SK-N-SH treated with all-trans-retinoic acid at 6 μM for 48 hours (cell line): ENCODE results near the gene ATF1.

Source experiments
- ATAC-seq: fragments of 200-7000 bp; cut with Tn5 transposase; 3 replicates; pipeline ENCODE4 v1.9.1; 2020; ENCODE audit warnings: mild to moderate bottlenecking, moderate library complexity
- ARNTL ChIP-seq: fragments of 450-650 bp; formaldehyde crosslinking; IDR thresholded peaks from 2 replicates; pipeline ENCODE4 v1.5.0; 2020; ENCODE audit warnings: low read depth, mild to moderate bottlenecking, moderate library complexity, borderline replicate concordance
- BACH2 ChIP-seq: fragments of 250-450 bp; sonication (Bioruptor Pico); IDR thresholded peaks from 2 replicates; pipeline ENCODE4 v1.9.0; 2021; ENCODE audit warnings: mild to moderate bottlenecking, borderline replicate concordance
- CREB5 ChIP-seq: fragments of 250-450 bp; sonication (Bioruptor Pico); IDR thresholded peaks from 2 replicates; pipeline ENCODE4 v1.5.1; 2020; ENCODE audit warnings: low read depth, mild to moderate bottlenecking, moderate library complexity
- CSRNP3 ChIP-seq: fragments of 250-450 bp; sonication (Bioruptor Pico); IDR thresholded peaks from 2 replicates; pipeline ENCODE4 v1.5.1; 2021; ENCODE audit warnings: mild to moderate bottlenecking, moderate library complexity
- ESRRG ChIP-seq: fragments of 250-450 bp; sonication (Bioruptor Pico); IDR thresholded peaks from 2 replicates; pipeline ENCODE4 v1.6.1; 2021; ENCODE audit warnings: mild to moderate bottlenecking
- GLIS3 ChIP-seq: fragments of 250-450 bp; sonication (Bioruptor Pico); IDR thresholded peaks from 2 replicates; pipeline ENCODE4 v1.5.0; 2020; ENCODE audit warnings: mild to moderate bottlenecking, moderate library complexity
- ISL1 ChIP-seq: fragments of 250-450 bp; sonication (Bioruptor Pico); IDR thresholded peaks from 2 replicates; pipeline ENCODE4 v2.1.2; 2022; ENCODE audit warnings: mild to moderate bottlenecking, moderate library complexity
- OSR1 ChIP-seq: fragments of 250-450 bp; sonication (Bioruptor Pico); IDR thresholded peaks from 2 replicates; pipeline ENCODE4 v1.8.0; 2022; ENCODE audit warnings: moderate library complexity, mild to moderate bottlenecking, inconsistent platforms
- PPARA ChIP-seq: fragments of 250-450 bp; sonication (Bioruptor Pico); IDR thresholded peaks from 2 replicates; pipeline ENCODE4 v1.5.0; 2020; ENCODE audit warnings: mild to moderate bottlenecking, borderline replicate concordance
- RARB ChIP-seq: fragments of 250-450 bp; sonication (Bioruptor Pico); IDR thresholded peaks from 2 replicates; pipeline ENCODE4 v1.8.0; 2021; ENCODE audit warnings: mild to moderate bottlenecking, moderate library complexity
- SNAI2 ChIP-seq: fragments of 250-450 bp; sonication (Bioruptor Pico); IDR thresholded peaks from 2 replicates; pipeline ENCODE4 v1.5.0; 2020; ENCODE audit warnings: mild to moderate bottlenecking, moderate library complexity
- TCF4 ChIP-seq: fragments of 250-450 bp; sonication (Bioruptor Pico); IDR thresholded peaks from 2 replicates; pipeline ENCODE4 v1.8.0; 2021; ENCODE audit warnings: mild to moderate bottlenecking, moderate library complexity, borderline replicate concordance
- TOX ChIP-seq: fragments of 250-450 bp; sonication (Bioruptor Pico); IDR thresholded peaks from 2 replicates; pipeline ENCODE4 v1.8.0; 2021; ENCODE audit warnings: mild to moderate bottlenecking, moderate library complexity, borderline replicate concordance
- ZC3H10 ChIP-seq: fragments of 250-450 bp; sonication (Bioruptor Pico); IDR thresholded peaks from 2 replicates; pipeline ENCODE4 v1.5.1; 2021; ENCODE audit warnings: mild to moderate bottlenecking, moderate library complexity
- ZFP3 ChIP-seq: fragments of 250-450 bp; sonication (Bioruptor Pico); IDR thresholded peaks from 2 replicates; pipeline ENCODE4 v1.5.0; 2020; ENCODE audit warnings: mild to moderate bottlenecking, moderate library complexity
- ZFP30 ChIP-seq: fragments of 450-650 bp; formaldehyde crosslinking; IDR thresholded peaks from 2 replicates; pipeline ENCODE4 v1.5.0; 2022; ENCODE audit warnings: mild to moderate bottlenecking, moderate library complexity
- ZNF565 ChIP-seq: fragments of 450-650 bp; formaldehyde crosslinking; conservative IDR thresholded peaks from 2 replicates; pipeline ENCODE4 v1.5.0; 2020; ENCODE audit warnings: low read depth, mild to moderate bottlenecking, moderate library complexity
- ZNF70 ChIP-seq: fragments of 450-650 bp; formaldehyde crosslinking; IDR thresholded peaks from 2 replicates; pipeline ENCODE4 v1.5.0; 2020; ENCODE audit warnings: mild to moderate bottlenecking, moderate library complexity
- ZNF8 ChIP-seq: fragments of 450-650 bp; formaldehyde crosslinking; IDR thresholded peaks from 2 replicates; pipeline ENCODE4 v1.5.0; 2020; ENCODE audit warnings: mild to moderate bottlenecking, moderate library complexity
- TF ChIP-seq, protein P1 (sequence below): fragments of 250-450 bp; sonication (Bioruptor Pico); IDR thresholded peaks from 2 replicates; pipeline ENCODE4 v1.8.0; 2021; ENCODE audit warnings: low read depth, mild to moderate bottlenecking, moderate library complexity, borderline replicate concordance
- TF ChIP-seq, protein P2 (sequence below): fragments of 250-450 bp; sonication (Bioruptor Pico); IDR thresholded peaks from 2 replicates; pipeline ENCODE4 v1.8.0; 2020; ENCODE audit warnings: mild to moderate bottlenecking, moderate library complexity, borderline replicate concordance

ATF1 gene

DNA sequence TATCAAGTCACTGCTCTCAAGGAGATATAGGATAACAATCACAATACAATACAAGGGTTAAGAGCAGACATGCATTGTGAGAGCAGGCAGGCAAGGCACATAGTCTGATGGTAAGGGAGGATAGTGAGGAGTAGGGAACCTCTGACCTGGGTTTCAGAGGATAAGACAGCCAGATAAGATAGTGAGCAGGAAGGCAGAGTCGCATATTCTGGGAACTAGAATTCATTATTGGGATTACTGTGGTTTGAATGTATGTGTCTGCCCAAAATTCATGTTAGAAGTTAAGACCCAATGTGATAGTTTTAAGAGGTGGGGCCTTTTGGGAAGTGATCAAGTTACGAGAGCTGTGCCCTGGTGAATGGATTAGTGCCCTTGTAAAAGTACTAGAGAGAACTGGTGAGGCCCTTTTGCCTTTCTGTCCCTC is 14.4 kb upstream of the ATF1 start:
- ATAC-seq, result no peak
- TF ChIP-seq ZFP30, result no peak
- no peak for TF ChIP-seq RARB
- TF ChIP-seq TCF4 (CRISPR knock-in tag), result no peak
- no peak for TF ChIP-seq CREB5 (CRISPR knock-in tag)
- no peak for TF ChIP-seq ZNF8 (CRISPR knock-in tag)
- no peak for TF ChIP-seq ZFP3
- no peak for TF ChIP-seq ZC3H10 (CRISPR knock-in tag)
- no peak for TF ChIP-seq SNAI2 (CRISPR knock-in tag)
- TF ChIP-seq TOX (CRISPR knock-in tag), result no peak
- no peak for TF ChIP-seq OSR1 (CRISPR knock-in tag)
- TF ChIP-seq CSRNP3 (CRISPR knock-in tag), result no peak
- TF ChIP-seq GLIS3 (CRISPR knock-in tag), result no peak
- TF ChIP-seq, protein P1, sequence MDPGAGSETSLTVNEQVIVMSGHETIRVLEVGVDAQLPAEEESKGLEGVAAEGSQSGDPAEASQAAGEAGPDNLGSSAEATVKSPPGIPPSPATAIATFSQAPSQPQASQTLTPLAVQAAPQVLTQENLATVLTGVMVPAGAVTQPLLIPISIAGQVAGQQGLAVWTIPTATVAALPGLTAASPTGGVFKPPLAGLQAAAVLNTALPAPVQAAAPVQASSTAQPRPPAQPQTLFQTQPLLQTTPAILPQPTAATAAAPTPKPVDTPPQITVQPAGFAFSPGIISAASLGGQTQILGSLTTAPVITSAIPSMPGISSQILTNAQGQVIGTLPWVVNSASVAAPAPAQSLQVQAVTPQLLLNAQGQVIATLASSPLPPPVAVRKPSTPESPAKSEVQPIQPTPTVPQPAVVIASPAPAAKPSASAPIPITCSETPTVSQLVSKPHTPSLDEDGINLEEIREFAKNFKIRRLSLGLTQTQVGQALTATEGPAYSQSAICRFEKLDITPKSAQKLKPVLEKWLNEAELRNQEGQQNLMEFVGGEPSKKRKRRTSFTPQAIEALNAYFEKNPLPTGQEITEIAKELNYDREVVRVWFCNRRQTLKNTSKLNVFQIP (CRISPR knock-in tag), result no peak
- no peak for TF ChIP-seq ZNF70
- TF ChIP-seq ARNTL (CRISPR knock-in tag), result no peak
- TF ChIP-seq BACH2 (CRISPR knock-in tag), result no peak
- TF ChIP-seq PPARA, result no peak
- no peak for TF ChIP-seq ISL1 (CRISPR knock-in tag)

DNA sequence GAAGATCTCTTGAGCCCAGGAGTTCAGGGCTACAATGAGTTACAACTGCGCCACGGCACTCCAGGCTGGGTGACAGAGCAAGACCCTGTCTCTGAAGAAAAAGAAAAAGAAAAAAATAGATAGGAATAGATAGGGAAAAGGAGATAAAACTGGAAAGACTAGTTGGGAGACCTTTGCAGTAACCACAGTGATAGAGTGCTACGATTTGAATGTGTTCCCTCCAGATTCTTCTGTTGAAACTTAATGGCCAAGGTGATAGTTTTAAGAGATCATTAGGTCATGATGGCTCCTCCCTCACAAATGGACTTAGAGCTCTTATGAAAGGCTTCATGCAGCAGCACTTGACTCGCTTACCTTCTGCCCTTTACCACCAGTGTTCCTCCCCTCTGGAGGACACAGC is 13.5 kb upstream of the ATF1 start:
- no peak for ATAC-seq

DNA sequence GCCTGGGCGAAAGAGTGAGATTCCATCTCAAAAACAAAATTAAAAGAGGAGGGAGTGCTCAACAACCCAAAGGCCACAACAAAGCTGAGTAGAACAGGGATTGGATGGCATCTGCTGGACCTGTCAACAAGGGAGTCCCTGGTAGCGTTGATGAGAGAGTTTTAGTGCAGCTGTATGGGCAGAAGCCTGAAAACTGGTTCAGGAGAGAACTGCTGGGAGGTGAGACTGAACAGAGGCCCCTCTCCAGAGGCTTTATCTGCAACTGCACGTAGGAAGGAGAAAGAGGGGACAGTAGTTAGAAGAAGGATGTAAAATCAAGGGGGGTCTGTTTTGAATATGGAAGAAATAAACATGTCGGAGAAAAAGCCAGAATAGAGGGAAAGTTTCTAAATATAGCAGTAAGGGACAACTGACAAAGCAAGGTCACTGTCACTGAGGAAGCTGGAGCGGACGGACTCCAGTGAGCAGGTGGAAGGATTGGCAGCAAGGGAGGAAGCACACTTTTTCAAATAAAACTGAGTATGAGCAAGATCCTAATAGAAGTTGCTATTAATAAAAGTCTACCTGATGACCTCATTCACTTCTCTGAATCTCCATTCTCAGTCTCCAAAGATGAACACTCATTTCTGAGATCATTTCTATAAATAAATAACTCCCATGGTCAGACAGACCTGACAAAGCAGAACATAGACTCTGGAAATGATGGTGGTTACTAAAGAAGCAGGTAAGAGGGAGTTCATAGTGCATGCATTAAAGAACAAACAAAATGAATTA is 11.8 kb upstream of the ATF1 start:
- ATAC-seq, result no peak
- TF ChIP-seq ZNF565 (CRISPR knock-in tag) (no peak), ZNF8 (CRISPR knock-in tag) (no peak), SNAI2 (CRISPR knock-in tag) (no peak)

More for the DNA sequence above, 13.5 kb upstream of the ATF1 start:
- no peak for TF ChIP-seq RARB
- TF ChIP-seq PPARA, result no peak
- no peak for TF ChIP-seq OSR1 (CRISPR knock-in tag)
- TF ChIP-seq BACH2 (CRISPR knock-in tag), result no peak
- TF ChIP-seq SNAI2 (CRISPR knock-in tag), result no peak
- no peak for TF ChIP-seq GLIS3 (CRISPR knock-in tag)
- no peak for TF ChIP-seq ZNF70
- no peak for TF ChIP-seq ARNTL (CRISPR knock-in tag)
- TF ChIP-seq, protein P2, sequence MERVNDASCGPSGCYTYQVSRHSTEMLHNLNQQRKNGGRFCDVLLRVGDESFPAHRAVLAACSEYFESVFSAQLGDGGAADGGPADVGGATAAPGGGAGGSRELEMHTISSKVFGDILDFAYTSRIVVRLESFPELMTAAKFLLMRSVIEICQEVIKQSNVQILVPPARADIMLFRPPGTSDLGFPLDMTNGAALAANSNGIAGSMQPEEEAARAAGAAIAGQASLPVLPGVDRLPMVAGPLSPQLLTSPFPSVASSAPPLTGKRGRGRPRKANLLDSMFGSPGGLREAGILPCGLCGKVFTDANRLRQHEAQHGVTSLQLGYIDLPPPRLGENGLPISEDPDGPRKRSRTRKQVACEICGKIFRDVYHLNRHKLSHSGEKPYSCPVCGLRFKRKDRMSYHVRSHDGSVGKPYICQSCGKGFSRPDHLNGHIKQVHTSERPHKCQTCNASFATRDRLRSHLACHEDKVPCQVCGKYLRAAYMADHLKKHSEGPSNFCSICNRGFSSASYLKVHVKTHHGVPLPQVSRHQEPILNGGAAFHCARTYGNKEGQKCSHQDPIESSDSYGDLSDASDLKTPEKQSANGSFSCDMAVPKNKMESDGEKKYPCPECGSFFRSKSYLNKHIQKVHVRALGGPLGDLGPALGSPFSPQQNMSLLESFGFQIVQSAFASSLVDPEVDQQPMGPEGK (CRISPR knock-in tag), result no peak
- no peak for TF ChIP-seq ZC3H10 (CRISPR knock-in tag)
- no peak for TF ChIP-seq ZNF565 (CRISPR knock-in tag)

- TF ChIP-seq ZFP30 (no peak), ZNF70 (no peak), ZFP3 (no peak), ZNF565 (CRISPR knock-in tag) (no peak), ESRRG (CRISPR knock-in tag) (no peak), PPARA (no peak), ZNF8 (CRISPR knock-in tag) (no peak), TOX (CRISPR knock-in tag) (no peak)
- ATAC-seq, result no peak
Measured at GRCh38 chr12:50753232-50753769, 10.6 kb upstream of the ATF1 start.
